Esophagus muscularis mucosa (tissue), 4 donors: ENCODE data around the gene AKAP13.

ENCODE experiments used
- EP300 ChIP-seq: sonication (generic); formaldehyde crosslinking; IDR thresholded peaks from one replicate; pipeline ENCODE4 v1.6.1; 2017; ENCODE audit warnings: antibody characterized with exemption
- POLR2A ChIP-seq: fragments of 450-650 bp; IDR thresholded peaks from one replicate; pipeline ENCODE4 v1.6.1; 2017; ENCODE audit warnings: antibody characterized with exemption, moderate library complexity, mild to moderate bottlenecking, low read depth
- POLR2AphosphoS5 ChIP-seq, 2 donors: sonication (generic); formaldehyde crosslinking; IDR thresholded peaks; one replicate each; pipeline ENCODE4 v1.6.1; 2017; ENCODE audit warnings: antibody characterized with exemption in 2 of 2
- TF ChIP-seq, protein P1 (sequence below), 3 experiments: fragments of 200-600 bp in 2 of 3; fragments of 450-650 bp in 1 of 3; sonication (generic) in 2 of 3; IDR thresholded peaks; one replicate each; pipeline ENCODE4 v1.5.1; 2017 to 2019; ENCODE audit warnings: antibody characterized with exemption in 3 of 3, mild to moderate bottlenecking in 2 of 3, moderate library complexity in 1 of 3

DNA sequence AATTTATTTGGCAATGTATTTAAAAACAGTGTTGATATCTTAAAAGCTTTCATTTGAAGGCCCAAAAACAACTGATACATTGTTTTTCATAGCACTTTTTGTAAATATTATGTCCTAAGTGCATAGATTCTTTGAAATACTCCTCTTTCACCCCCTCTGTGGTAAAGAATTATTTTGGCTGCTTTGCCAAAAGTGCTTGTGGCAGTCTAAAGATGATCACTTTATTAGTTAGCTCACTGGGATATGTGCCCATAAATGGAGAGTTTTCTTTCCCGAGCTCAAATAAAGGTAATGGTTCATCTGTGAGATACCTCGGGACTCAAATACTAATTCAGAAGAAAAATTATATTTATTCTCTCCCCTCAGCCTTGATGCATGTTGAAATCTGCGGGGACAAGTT, 16.7 kb downstream of the AKAP13 start:
- TF ChIP-seq POLR2A, result no peak
- TF ChIP-seq, protein P1, sequence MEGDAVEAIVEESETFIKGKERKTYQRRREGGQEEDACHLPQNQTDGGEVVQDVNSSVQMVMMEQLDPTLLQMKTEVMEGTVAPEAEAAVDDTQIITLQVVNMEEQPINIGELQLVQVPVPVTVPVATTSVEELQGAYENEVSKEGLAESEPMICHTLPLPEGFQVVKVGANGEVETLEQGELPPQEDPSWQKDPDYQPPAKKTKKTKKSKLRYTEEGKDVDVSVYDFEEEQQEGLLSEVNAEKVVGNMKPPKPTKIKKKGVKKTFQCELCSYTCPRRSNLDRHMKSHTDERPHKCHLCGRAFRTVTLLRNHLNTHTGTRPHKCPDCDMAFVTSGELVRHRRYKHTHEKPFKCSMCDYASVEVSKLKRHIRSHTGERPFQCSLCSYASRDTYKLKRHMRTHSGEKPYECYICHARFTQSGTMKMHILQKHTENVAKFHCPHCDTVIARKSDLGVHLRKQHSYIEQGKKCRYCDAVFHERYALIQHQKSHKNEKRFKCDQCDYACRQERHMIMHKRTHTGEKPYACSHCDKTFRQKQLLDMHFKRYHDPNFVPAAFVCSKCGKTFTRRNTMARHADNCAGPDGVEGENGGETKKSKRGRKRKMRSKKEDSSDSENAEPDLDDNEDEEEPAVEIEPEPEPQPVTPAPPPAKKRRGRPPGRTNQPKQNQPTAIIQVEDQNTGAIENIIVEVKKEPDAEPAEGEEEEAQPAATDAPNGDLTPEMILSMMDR (IDR thresholded peaks at IDR 0.05), result no peak
- no peak for TF ChIP-seq EP300
- TF ChIP-seq POLR2AphosphoS5 (IDR thresholded peaks at IDR 0.05), result no peak
